Fibroblast of lung (primary cell): ENCODE results near the gene PSRC1.

Experiments
- EZH2 ChIP-seq: IDR thresholded peaks from 2 replicates; pipeline ENCODE4 v1.5.1; 2012; ENCODE audit warnings: low read length, control low read depth, mild to moderate bottlenecking; ENCODE audit errors: missing control alignments
- TF ChIP-seq, protein P1 (sequence below), 2 donors: IDR thresholded peaks in 1 of 2; conservative IDR thresholded peaks in 1 of 2; 1 replicate in 1 of 2; 2 replicates in 1 of 2; pipeline ENCODE4 v1.5.1; 2011 to 2012; ENCODE audit warnings: low read length in 2 of 2, control low read depth in 1 of 2, inconsistent platforms in 1 of 2, low read depth in 1 of 2, mild to moderate bottlenecking in 1 of 2

DNA sequence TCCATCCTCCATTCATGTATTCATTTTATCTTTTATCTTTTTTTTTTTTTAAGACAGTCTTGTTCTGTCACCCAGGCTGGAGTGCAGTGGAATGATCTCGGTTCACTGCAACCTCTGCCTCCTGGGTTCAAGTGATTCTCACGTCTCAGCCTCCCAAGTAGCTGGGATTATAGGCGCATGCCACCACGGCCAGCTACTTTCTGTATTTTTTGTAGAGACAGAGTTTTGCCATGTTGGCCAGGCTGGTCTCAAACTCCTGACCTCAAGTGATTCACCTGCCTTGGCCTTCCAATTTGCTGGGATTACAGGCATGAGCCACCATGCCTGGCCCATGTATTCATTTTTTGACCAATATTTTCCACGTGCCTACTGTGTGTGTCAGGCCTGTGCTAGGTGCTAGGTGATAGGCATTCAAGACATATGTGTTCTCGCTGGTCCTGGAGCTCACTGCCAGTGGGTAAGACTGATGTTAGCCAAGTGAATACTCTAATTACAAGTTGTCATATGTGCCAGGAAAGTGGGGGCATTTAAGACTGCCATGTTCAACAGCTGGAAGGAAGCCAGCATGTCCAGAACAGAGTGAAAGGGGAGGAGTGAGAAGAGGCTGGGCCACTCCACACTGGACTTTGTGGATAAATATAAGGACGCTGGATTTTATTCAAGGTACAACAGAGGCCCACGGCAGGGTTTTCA lies 38.9 kb downstream of the PSRC1 start:
- TF ChIP-seq EZH2: no peak
- TF ChIP-seq, protein P1, sequence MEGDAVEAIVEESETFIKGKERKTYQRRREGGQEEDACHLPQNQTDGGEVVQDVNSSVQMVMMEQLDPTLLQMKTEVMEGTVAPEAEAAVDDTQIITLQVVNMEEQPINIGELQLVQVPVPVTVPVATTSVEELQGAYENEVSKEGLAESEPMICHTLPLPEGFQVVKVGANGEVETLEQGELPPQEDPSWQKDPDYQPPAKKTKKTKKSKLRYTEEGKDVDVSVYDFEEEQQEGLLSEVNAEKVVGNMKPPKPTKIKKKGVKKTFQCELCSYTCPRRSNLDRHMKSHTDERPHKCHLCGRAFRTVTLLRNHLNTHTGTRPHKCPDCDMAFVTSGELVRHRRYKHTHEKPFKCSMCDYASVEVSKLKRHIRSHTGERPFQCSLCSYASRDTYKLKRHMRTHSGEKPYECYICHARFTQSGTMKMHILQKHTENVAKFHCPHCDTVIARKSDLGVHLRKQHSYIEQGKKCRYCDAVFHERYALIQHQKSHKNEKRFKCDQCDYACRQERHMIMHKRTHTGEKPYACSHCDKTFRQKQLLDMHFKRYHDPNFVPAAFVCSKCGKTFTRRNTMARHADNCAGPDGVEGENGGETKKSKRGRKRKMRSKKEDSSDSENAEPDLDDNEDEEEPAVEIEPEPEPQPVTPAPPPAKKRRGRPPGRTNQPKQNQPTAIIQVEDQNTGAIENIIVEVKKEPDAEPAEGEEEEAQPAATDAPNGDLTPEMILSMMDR (conservative IDR thresholded peaks at IDR 0.05 in 1 of 2, IDR thresholded peaks at IDR 0.05 in 1 of 2; ENCODE audit: low read depth in 1 of 2, low read length in 2 of 2): no peak
